Measurements from ENCODE around the gene STXBP6.

STXBP6 gene

DNA sequence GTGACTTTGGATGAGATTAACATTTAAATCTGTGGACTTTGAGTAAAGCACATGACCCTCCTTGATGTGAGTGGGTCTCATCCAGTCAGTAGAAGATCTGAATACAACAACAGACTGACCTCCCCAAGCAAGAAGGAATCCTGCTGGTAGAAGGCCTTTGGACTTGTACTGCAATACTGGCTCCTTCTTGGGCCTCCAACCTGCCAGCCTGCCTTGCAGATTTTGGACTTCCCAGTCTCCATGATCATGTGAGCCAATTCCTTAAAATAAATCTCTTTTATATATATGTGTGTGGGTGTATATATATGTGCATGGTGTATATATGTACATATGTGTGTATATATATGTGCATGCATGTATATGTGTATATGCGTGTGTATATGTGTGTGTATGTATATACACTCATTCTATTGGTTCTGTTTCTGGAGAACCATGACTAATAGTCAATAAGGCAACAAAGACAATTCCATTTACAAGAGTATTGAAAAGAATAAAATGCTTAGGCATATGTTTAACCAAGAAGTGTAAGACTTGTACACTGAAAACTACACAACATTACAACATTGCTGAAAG, 183.8 kb downstream of the STXBP6 start:
- in situ Hi-C loops (cut with MboI; ENCODE audit: low sequenced_read_pairs), result no loop called here

DNA sequence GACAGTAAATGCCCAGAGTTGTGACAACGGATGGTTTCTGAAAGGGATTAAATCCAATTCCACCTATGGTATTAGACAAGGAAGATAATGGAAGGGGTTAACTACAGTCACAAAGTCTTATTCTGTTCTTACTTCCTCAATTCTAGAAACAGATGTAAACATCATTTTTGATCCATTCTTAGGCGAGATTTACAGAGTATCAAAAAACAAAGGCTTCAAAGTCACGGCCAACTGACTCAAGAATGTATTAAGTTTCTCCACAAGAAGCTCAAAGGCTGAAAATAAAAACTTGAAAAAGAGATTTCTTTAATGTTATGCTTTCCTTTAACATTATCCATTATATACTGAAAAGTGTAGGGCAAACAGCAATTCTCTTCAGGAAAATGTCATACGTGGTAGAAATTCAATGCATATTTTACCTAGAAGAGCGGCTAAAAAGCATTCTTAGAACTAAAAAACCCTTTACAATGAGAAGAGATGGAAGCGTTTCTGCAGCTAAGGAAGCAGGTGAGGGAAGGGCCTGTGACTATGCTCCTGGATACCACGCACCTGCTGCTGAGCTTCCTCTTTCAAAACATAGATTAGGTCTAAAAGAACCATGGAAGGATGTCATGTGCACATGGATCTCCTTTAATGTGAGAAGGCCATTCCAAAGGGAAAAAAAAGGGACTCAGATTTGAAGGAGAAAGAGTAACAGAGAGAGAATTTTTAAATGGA, 185.8 kb downstream of the STXBP6 start:
- in situ Hi-C loops (cut with MboI; ENCODE audit: low sequenced_read_pairs), result no loop called here

DNA sequence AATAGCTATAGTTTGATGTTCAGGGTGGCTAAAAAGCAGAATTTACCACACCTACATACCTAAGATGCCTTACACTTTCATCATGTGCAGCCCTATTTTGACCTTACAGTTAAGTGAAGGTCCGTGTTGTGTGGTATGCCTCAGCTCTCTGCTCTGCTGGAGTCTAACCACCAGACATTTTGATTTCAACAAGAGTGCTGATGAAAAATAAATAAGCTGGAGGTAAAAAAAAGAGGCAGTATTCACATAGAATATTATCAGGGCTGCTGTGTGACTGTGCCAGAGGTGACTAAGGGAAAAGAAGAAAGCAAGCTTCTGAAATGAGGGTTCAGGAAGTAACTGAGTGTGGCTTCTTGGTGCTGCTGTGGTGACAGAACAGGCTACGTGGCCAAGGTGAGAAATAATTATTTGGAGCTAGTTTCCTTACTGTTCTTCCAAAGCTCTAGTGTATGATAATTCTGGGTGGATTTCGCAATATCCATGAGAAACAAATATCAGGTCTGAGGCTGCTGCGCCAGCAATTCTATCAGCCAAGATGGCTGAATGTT, 188.8 kb downstream of the STXBP6 start:
- in situ Hi-C loops (cut with MboI; ENCODE audit: low sequenced_read_pairs), result no loop called here

DNA sequence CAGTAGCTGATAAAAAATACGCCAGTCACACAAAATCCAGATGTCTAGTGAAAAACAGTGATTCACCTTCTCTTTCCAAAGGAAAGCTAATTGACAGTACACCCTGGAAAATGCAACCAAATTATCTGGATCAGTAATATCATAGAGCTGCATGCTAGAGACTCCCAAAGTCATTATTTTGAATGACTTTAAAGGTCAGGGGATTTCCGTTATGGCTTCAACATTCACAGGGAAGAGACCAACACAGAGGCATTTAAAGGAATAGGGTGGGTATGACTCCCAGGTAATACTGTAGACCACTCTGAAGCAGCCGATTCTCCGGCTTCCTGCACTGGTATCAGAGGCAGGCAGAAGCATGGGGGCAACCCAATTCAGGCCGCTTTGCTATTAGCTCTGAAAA, 190.4 kb downstream of the STXBP6 start:
- in situ Hi-C loops (cut with MboI; ENCODE audit: low sequenced_read_pairs), result no loop called here

DNA sequence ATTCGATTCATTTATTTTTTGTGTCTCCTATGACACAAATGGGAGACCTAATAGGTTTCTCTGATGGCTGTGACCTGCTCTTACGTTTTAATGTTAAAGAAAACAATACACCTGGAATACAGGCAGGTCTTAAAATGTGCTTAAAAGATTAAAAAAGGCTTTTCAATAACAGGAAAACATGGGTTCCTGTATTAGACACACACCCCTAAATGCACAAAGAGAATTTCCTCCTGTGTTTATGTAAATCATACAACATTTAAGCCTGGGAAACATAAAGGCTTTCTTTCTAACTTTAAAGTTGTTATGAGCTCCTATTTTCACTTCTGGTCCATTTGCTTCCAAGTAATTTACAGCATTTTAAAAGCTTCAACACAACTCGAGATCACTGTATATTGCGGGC, 191.3 kb downstream of the STXBP6 start:
- in situ Hi-C loops (cut with MboI; ENCODE audit: low sequenced_read_pairs), result no loop called here

DNA sequence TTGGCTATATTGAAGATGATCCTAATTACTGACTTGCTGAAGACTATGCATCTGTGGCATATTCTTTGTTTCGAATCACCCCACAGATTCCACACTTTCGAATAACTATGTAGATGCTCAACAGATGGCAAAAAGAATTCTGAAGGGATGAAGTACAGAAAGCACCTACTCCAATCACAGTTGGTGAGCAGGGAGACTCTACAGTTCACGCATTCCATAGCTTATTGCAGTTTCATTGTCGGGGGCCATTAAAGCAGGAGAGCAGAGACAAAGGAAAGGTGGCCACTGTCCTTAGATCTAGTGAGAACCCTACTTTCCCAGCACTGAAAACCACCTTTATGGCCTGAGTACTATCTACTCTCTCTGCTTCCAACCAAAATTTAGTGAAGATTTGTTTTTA, 191.9 kb downstream of the STXBP6 start:
- in situ Hi-C loops (cut with MboI; ENCODE audit: low sequenced_read_pairs), result no loop called here

DNA sequence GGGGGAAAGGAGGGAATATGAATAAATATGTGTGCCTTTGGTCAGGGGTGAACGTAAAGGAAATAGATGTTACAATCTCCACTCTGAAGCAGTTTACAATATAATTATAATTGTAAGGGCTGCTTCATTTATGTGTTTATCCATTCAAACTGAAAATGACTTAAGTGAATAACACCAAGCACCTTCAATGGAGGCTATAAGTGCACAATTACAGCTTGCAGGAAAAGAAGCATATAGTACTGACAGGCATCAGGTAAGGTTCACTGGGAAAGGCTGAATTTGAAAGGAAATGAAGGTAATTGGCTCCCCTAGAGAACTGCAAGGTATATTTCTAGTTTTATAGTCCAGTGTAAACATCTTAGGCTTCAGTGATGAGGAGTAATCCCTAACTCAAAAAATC, 192.7 kb downstream of the STXBP6 start:
- in situ Hi-C loops (cut with MboI; ENCODE audit: low sequenced_read_pairs), result no loop called here

DNA sequence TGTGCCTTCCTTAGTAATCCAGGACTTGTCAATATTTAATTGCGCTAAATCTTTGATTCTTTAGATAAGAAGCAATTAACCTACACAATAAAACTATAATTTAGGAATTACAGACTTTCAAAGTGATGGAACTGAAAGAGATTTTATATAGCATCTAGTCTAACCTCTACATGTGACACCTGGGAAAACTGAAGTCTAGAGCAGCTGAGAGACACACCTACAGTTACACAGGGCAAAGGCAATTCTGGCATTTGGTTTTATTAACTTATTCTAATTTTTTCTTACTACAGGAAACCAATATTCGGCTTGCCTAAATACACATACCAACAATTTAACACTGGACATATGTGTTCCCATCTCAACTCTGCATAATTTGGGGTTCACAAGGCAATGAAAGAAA, 196.5 kb downstream of the STXBP6 start:
- in situ Hi-C loops (cut with MboI; ENCODE audit: low sequenced_read_pairs), result no loop called here

DNA sequence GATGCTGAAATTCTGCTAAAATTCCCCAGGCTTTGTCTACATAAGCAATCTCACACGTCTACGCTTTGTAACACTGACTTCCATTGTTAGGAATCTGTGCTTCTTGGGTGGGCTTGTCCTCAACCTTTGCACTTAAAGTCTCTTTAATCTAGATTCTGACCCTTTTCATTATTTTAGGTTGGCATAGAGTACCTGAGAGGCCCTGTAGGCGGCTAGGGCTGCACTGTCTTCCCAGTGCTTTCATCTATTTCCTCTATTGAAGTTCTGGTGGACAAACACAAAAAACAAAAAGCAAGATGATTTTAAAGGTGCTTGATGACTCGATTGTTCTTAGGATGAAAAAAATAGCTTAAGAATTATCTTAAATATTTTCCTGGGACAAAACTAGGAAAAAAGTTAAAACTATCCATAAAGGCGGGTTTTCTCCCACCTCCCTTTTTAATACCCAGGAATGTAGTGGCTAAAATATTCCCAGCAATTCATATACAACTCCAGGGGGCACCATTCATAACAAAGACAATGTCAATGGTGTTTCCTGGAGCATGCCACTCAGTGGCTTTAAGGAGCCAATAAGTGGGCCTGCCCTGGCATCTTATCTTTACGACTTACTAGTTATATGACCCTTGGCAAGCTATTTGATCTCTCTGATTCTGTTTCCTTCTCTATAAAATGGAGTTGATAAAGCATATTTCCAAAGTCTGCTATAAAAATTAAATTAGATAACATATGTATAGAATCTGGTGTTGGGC, 197.5 kb downstream of the STXBP6 start:
- in situ Hi-C loops (cut with MboI; ENCODE audit: low sequenced_read_pairs), result no loop called here

DNA sequence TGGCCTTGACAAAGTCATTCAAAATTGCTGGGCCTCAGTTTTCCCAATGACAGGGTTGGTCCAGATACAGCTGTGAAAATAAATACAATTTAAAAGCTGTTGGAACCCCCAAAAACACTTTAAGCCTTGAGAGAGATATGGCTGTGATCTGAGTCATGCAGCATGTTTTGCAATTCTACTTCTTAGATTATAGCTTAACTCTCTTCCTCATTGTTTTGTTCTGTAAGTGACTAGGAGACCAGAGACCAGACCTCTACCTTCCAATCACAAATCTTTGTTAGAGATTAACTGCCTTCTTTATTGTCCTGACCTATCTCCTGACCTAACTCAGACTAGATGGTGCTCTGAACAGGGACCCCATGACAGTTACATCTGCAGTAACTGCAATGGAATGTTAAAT, 198.1 kb downstream of the STXBP6 start:
- in situ Hi-C loops (cut with MboI; ENCODE audit: low sequenced_read_pairs), result no loop called here

DNA sequence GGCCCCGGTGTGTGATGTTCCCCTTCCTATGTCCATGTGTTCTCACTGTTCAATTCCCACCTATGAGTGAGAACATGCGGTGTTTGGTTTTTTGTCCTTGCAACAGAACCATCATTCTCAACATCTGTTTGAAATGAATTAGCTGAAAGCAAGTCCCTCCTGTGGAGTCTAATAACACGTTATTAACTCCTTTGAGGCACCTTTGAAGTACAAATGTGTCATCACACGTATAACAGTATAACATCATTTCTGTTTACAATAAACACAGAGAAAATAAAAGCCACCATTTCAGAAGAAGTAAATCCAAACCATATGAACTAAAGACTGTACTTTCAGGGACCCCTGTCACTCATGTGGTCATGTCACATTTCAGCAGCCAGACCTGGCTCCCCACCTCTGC, 198.5 kb downstream of the STXBP6 start:
- in situ Hi-C loops (cut with MboI; ENCODE audit: low sequenced_read_pairs), result no loop called here

DNA sequence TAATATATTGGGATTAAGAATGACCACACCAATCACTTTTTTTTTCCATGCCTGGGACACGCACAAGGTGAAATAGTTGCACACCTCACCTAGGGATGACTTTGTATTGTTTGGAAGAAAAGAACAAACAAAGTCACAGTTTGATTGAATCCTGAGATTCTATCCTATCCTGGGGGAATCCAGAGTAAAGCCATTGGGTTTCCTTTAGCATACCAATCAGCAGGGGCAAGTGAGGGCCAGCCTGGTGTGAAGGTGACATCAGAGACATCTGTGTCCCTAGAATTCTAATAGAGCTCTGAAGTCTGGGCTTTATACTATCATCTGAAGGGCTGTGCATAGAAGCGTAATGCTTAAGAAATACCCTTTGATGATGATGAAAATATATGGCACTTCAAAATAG, 199.9 kb downstream of the STXBP6 start:
- in situ Hi-C loops (cut with MboI; ENCODE audit: low sequenced_read_pairs), result no loop called here

DNA sequence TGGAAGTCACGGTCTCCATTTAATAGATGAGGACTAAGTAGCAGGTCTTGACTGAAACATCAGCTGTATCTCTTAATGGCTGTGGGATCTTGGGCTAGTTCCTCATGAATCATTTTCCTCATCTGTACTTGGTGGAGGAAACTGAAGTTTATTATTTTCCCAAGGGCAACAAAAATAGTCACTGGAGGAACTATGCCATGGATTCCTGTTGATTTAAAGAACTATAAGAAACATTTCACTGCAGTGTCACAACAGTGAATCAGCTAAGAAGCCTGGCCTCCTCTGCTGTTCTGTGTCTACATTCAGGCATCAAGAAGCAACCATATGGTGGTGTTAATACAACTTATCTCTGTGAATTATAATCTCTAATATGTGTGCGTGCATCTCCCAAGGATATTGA, 200.5 kb downstream of the STXBP6 start:
- in situ Hi-C loops (cut with MboI; ENCODE audit: low sequenced_read_pairs), result no loop called here

DNA sequence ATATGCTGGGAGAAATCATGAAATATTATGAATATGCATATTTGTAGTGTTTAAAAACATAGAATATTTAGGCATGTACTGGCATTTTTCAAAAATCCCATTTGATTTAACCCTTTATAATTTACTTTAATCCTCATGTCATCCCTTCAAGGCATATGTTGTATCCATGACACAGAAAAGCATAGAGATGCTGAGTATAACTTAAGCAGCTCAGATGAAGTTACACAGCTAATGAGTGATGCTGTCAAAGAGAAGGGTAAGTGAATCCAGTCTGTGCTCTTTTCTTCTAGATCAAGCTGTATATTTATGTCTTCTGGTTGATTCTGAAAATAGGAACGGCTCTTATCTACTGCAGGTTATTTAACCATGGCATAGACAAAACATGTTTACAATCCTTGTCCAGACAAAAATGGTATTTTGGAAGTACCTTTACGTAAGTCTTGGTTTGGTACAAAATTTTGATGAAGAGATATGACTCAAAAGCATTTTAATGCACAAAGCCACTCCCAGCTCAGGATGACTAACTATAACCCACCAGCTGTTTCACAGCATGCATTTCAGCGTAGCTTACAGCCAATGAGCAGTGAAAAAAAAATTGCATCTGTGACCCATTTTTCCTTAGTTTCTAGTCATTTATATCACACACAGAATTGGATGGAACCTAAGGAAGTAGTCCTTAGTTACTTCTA, 201.7 kb downstream of the STXBP6 start:
- in situ Hi-C loops (cut with MboI; ENCODE audit: low sequenced_read_pairs), result no loop called here

DNA sequence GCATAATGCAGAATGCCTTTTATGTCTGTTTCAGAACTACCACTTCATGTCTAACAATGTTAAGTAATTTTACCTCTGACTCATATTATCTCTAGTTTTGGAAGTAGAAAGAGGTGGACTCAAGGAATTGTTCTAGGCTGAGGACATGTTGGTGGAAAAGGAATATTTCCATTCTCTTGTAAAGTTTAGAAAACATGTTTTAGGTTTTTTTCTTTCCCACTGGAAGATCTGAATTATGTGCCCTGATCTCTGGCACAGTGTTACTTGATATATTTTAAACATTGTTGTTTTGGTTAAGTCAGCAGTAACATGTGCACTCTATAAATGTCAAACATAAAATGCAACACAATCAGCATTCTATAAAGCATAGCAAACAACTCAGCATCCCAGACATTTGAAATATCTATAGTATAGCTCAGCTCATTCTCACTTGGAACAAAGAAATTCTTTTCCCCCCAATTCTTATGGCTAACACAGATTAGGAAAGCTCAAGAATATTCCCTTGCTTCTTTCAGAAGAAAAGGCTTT, 202.3 kb downstream of the STXBP6 start:
- in situ Hi-C loops (cut with MboI; ENCODE audit: low sequenced_read_pairs), result no loop called here

DNA sequence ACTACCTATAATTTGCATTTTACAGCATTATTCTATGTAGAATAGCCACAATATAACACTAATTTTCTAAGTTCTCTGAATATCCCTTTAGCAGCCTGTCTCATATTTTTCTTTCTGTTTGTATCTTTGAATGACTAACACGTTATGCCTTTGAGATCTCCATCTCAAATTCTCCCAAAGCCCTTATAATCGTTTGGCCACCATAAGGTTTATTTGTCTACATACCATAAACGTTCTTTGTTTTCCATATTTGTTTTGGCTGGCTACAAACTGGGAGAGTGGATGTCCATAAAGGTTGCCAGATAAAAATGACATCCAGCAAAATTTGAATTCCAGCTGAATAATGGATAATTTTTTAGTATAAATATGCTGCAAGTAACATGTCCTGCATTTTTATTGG, 203.7 kb downstream of the STXBP6 start:
- in situ Hi-C loops (cut with MboI; ENCODE audit: low sequenced_read_pairs), result no loop called here

DNA sequence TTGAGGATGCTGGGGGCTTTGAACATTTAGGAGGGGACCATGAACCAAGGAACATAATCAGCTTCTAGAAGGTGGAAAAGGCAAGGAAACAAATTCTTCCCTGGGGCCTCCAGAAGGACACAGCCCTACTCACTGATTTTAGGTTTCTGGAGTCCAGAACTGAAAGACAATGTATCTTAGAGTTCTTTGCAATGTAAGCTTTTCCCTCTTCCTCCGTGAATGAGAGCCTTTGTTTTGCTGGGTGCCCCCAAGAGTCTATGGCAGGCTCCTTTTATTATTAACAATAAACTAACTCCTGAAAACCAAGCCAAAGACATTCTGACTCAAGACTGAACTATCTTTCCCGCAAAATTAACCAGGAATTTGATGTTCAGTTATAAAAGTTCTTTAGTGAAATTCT, 204.1 kb downstream of the STXBP6 start:
- in situ Hi-C loops (cut with MboI; ENCODE audit: low sequenced_read_pairs), result no loop called here

DNA sequence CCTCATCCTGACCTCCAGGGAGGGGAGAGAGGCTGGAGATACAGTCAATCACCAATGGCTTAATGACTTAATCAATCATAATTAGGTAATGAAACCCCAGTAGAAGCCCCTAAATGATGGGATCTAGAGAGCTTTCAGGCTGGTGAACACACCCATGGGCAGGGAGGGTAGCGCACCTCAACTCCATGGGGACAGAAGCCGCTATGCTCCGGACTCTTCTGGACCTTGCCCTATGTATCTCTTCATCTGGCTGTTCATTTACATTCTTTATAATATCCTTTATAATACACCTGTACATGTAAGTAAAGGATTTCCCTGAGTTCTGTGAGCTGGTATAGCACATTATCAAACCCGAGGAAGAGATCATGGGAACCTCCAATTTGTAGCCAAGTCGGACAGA, 205.9 kb downstream of the STXBP6 start:
- in situ Hi-C loops (cut with MboI; ENCODE audit: low sequenced_read_pairs), result no loop called here

DNA sequence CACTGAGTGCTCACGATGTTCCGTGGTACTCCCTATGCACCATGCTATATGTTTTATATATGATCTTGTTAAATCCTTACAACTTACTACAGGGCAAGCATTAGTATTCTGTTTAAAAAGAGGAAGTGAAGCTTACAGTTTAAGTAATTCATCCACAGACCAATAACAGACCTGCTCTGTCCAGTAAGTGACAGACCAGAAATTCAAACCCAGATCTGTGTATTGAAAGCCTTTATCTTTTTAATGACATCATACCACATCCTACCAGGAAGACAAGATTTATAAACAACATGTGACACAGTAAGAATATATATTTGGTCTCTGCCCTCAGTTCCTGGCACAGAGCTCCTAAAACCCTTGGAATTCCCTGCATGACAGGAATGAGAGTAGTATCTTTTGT, 206.5 kb downstream of the STXBP6 start:
- in situ Hi-C loops (cut with MboI; ENCODE audit: low sequenced_read_pairs), result no loop called here

DNA sequence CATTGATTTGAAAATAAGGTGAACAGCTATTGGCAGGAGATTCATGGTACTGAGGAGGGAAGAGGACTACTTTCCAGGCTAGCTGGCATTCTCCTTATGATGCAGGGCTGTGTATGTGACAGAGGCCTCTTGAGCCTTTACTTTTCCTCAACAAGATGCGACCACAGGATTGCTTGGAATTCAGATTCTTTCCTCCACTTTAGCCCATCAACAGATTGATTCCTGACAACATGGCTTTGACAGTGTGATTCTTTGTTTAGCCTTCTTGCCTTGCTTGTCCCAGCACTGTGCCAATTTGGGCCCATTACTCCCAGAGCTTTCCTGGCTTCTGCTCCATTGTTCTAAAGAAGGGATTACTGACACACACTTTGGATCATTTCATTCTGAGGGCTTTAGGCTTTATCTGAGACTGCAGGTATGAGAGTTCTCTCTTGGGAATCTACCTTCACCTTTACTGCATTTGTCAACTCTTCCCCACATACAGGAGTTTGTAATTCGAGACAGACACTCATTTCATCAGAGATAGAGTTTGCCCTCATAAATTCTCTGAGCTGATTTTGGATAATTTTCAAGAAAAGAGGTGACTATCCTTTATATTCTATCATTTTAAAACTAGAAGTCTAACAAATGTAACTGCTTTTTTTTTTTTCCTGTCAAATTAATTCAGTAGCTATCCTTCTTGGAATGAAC, 209.6 kb downstream of the STXBP6 start:
- in situ Hi-C loops (cut with MboI; ENCODE audit: low sequenced_read_pairs), result no loop called here
